CD14-positive monocyte (primary cell): Measurements from ENCODE around the gene CTDSPL. TPM values are rescaled to one million over a fixed set of nuclear protein-coding genes. Genes with fewer than 3 reads are reported as not detected.

Experiments used
- DNase-seq, 3 donors: peaks; one replicate each; pipeline ENCODE4 v3.0.0-alpha.2; 2011 to 2022
- H2AFZ ChIP-seq: 2 replicates; pipeline ENCODE4 v1.6.0; 2012; ENCODE audit warnings: mild to moderate bottlenecking, low read depth, low read length, inconsistent platforms; ENCODE audit not compliant: insufficient read depth, poor library complexity, severe bottlenecking
- H3K27ac ChIP-seq, 2 donors: 1 replicate in 1 of 2; 2 replicates in 1 of 2; pipeline ENCODE4 v1.5.1; 2012 to 2013; ENCODE audit warnings: low read length in 2 of 2, control low read depth in 1 of 2, inconsistent platforms in 1 of 2, low read depth in 1 of 2, mild to moderate bottlenecking in 1 of 2
- H3K27me3 ChIP-seq, 2 donors: one replicate each; pipeline versions ENCODE4 v1.6.0 to v1.6.1; 2011 to 2013; ENCODE audit warnings: low read length in 2 of 2; ENCODE audit not compliant: control insufficient read depth in 2 of 2, insufficient read depth in 2 of 2
- H3K36me3 ChIP-seq, 2 donors: replicated peaks in 1 of 2; 1 replicate in 1 of 2; 2 replicates in 1 of 2; pipeline versions ENCODE4 v1.5.1 to v1.6.1; 2012 to 2013; ENCODE audit warnings: low read length in 2 of 2, control low read depth in 1 of 2, inconsistent platforms in 1 of 2, mild to moderate bottlenecking in 1 of 2; ENCODE audit not compliant: insufficient read depth in 2 of 2, control insufficient read depth in 1 of 2
- H3K4me1 ChIP-seq, 2 donors: 1 replicate in 1 of 2; 2 replicates in 1 of 2; pipeline versions ENCODE4 v1.5.1 to v1.6.1; 2012 to 2013; ENCODE audit warnings: low read length in 2 of 2, control low read depth in 1 of 2, inconsistent platforms in 1 of 2, mild to moderate bottlenecking in 1 of 2, moderate library complexity in 1 of 2; ENCODE audit not compliant: insufficient read depth in 2 of 2, control insufficient read depth in 1 of 2
- H3K4me2 ChIP-seq: replicated peaks from 2 replicates; pipeline ENCODE3; 2012; ENCODE audit warnings: low read length, moderate library complexity, mild to moderate bottlenecking; ENCODE audit not compliant: poor library complexity, severe bottlenecking; ENCODE audit errors: extremely low read depth
- H3K4me3 ChIP-seq, 3 experiments: fragments of 200-600 bp in 1 of 3; sonication (generic) in 1 of 3; replicated peaks in 1 of 3; 1 replicate in 2 of 3; 2 replicates in 1 of 3; pipeline ENCODE4 v1.5.1; 2011 to 2013; ENCODE audit warnings: low read length in 3 of 3, mild to moderate bottlenecking in 3 of 3, control low read depth in 2 of 3, low read depth in 2 of 3, inconsistent platforms in 1 of 3, moderate library complexity in 1 of 3
- H3K79me2 ChIP-seq: 2 replicates; pipeline ENCODE4 v1.6.0; 2012; ENCODE audit warnings: mild to moderate bottlenecking, control low read depth, inconsistent platforms, low read length, moderate library complexity; ENCODE audit not compliant: insufficient read depth
- H3K9ac ChIP-seq: 2 replicates; pipeline ENCODE4 v1.6.0; 2017; ENCODE audit warnings: low read length, mild to moderate bottlenecking; ENCODE audit not compliant: insufficient read depth, poor library complexity, severe bottlenecking
- H3K9me3 ChIP-seq, 2 donors: replicated peaks in 1 of 2; 1 replicate in 1 of 2; 2 replicates in 1 of 2; pipeline versions ENCODE4 v1.5.1 to v1.6.1; 2012 to 2013; ENCODE audit warnings: low read length in 2 of 2, control low read depth in 1 of 2; ENCODE audit not compliant: control insufficient read depth in 1 of 2, insufficient read depth in 1 of 2
- H4K20me1 ChIP-seq: 2 replicates; pipeline ENCODE4 v1.6.0; 2012; ENCODE audit warnings: mild to moderate bottlenecking, low read length, control low read depth, moderate library complexity; ENCODE audit not compliant: insufficient read depth
- H3K27ac Mint-ChIP-seq, 7 donors: one replicate each; pipeline ENCODE4 v1.8.0; 2020; ENCODE audit warnings: mild to moderate bottlenecking in 7 of 7, mixed read lengths in 7 of 7, moderate library complexity in 6 of 7, inconsistent platforms in 2 of 7
- H3K27me3 Mint-ChIP-seq, 3 donors: one replicate each; pipeline ENCODE4 v1.8.0; 2021 to 2022; ENCODE audit warnings: low read depth in 3 of 3, mild to moderate bottlenecking in 3 of 3, mixed read lengths in 3 of 3, moderate library complexity in 3 of 3, inconsistent platforms in 1 of 3
- H3K36me3 Mint-ChIP-seq, 2 donors: one replicate each; pipeline ENCODE4 v1.8.0; 2020; ENCODE audit warnings: mixed read lengths in 2 of 2, inconsistent platforms in 1 of 2, mild to moderate bottlenecking in 1 of 2
- H3K4me1 Mint-ChIP-seq: one replicate; pipeline ENCODE4 v1.8.0; 2020; ENCODE audit warnings: mild to moderate bottlenecking, mixed read lengths
- H3K4me3 Mint-ChIP-seq, 2 donors: one replicate each; pipeline ENCODE4 v1.8.0; 2020; ENCODE audit warnings: mild to moderate bottlenecking in 2 of 2, mixed read lengths in 2 of 2, moderate library complexity in 1 of 2
- H3K9me3 Mint-ChIP-seq, 7 donors: one replicate each; pipeline ENCODE4 v1.8.0; 2020 to 2022; ENCODE audit warnings: mixed read lengths in 7 of 7, mild to moderate bottlenecking in 6 of 7, moderate library complexity in 6 of 7, inconsistent platforms in 2 of 7
- WGBS: methylation state at CpG from one replicate; pipeline ENCODE4 v1.1.5; 2013; ENCODE audit warnings: missing lambda C conversion rate; ENCODE audit not compliant: insufficient coverage; 5-methylcytosine and 5-hydroxymethylcytosine counted together
- intact Hi-C, 2 donors: fragments of 100-400 bp; cut with micrococcal nuclease; formaldehyde crosslinking; loops; one replicate each; pipeline versions ENCODE4 v1.15.0 to v1.15.1; 2023
- polyA plus RNA-seq, 3 donors: library from polyadenylated mRNA; depleted of rRNA in 1 of 3; unstranded in 2 of 3; stranded (reverse) in 1 of 3; fragments of 300-500 nt in 2 of 3; fragments of >200 nt in 1 of 3; fragmentation: Illumina TruSeq in 2 of 3; gene quantifications; 1 replicate in 2 of 3; 2 replicates in 1 of 3; pipeline ENCODE4 v1.2.3, GENCODE V29; 2012 to 2021
- TF ChIP-seq, protein P1 (sequence below): fragments of 200-600 bp; IDR thresholded peaks from one replicate; pipeline ENCODE4 v1.8.0; 2022; ENCODE audit warnings: antibody characterized with exemption, mild to moderate bottlenecking

The CTDSPL gene
- polyA plus RNA-seq, 3 donors, result 0.15 to 0.69 (median 0.33) TPM

DNA sequence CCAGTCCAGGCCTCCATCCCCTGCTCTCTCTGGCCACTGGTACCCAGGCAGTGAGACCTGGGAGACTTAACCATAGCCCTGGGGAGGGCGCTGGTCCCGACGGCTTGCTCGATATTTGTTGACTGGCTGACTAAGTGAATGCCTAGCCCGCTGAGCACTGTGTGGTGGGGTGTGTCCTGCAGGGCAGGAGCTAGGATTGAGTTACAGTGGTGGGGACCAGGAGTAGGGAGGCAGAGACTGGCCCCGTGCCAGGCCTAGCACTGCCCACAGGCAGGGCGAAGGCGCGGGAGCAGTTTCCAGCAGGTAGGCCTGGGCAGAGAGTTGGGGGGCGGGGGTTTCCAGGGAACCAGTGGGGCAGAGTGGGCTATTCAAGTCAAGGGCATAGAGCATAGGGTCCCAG, 128.8 kb downstream of the CTDSPL start, which contains the start of gene VILL:
Gene VILL (plus strand): TSS at position 260 of the 400 bp plus-strand sequence. CDS start 2,887 bp downstream, outside the sequence.
- H3K9me3 ChIP-seq, result no peaks in the 10 kb centered on the region
- no peak within 1 kb of the TSS for H3K4me3 ChIP-seq
- peaks cover 45 to 60% of the 10 kb centered on the region in 2 donors for H3K4me1 ChIP-seq
- H4K20me1 ChIP-seq, result no peaks in the 10 kb centered on the region
- H2AFZ ChIP-seq, result no peak within 1 kb of the TSS
- Mint-ChIP-seq H3K4me3 (no peak within 1 kb of the TSS), H3K36me3 (peaks cover under 1% of the 10 kb centered on the region in 2 donors), H3K4me1 (peaks cover 61% of the 10 kb centered on the region), H3K27me3 (peaks cover 2 to 4% (median 2%) of the 10 kb centered on the region in 3 donors), H3K27ac (peak within 1 kb of the TSS in 6 of 7 donors; percentile 30 to 77 (median 50)), H3K9me3 (no peaks in the 10 kb centered on the region)
- H3K27ac ChIP-seq, result no peak within 1 kb of the TSS
- intact Hi-C loops, result no loop called here
- TF ChIP-seq, protein P1, sequence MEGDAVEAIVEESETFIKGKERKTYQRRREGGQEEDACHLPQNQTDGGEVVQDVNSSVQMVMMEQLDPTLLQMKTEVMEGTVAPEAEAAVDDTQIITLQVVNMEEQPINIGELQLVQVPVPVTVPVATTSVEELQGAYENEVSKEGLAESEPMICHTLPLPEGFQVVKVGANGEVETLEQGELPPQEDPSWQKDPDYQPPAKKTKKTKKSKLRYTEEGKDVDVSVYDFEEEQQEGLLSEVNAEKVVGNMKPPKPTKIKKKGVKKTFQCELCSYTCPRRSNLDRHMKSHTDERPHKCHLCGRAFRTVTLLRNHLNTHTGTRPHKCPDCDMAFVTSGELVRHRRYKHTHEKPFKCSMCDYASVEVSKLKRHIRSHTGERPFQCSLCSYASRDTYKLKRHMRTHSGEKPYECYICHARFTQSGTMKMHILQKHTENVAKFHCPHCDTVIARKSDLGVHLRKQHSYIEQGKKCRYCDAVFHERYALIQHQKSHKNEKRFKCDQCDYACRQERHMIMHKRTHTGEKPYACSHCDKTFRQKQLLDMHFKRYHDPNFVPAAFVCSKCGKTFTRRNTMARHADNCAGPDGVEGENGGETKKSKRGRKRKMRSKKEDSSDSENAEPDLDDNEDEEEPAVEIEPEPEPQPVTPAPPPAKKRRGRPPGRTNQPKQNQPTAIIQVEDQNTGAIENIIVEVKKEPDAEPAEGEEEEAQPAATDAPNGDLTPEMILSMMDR, result no peak
- H3K36me3 ChIP-seq, result peaks cover 0 to 3% of the 10 kb centered on the region in 2 donors
- no peaks in the 10 kb centered on the region for H3K27me3 ChIP-seq
- 98% methylated on average over 10 of the region's 10 CpGs for WGBS
- no peak for DNase-seq
- H3K79me2 ChIP-seq, result peaks cover 13% of the 10 kb centered on the region
- no peak within 1 kb of the TSS for H3K9ac ChIP-seq
- no peak within 1 kb of the TSS for H3K4me2 ChIP-seq

DNA sequence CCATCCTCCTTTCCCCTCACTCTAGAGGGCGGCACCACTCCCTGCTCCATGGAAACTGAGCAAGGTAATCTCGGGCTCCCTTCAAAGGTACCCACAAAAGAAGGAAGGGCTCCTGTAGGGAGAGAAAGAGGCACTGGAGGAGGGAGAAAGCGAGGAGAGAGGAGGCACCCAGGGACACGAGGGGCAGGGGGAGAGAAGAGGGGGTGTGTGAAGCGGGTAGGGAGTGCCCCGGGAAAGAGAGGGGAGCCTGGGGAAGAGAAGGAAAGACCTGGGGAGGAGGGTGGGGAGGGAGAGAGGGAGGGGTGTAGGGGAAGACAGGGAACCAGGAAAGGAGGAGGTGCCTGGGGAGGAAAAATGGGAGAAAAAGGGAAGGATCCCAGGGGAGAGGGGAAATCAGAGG, 129.4 kb downstream of the CTDSPL start:
- no peak overlapping the region for H3K27ac Mint-ChIP-seq

More for the DNA sequence above, 129.4 kb downstream of the CTDSPL start:
- TF ChIP-seq, protein P1, result no peak
- no peak overlapping the region for H2AFZ ChIP-seq
- no peaks in the 10 kb centered on the region for H3K27me3 ChIP-seq
- H3K9ac ChIP-seq, result no peak overlapping the region
- 68% methylated on average over 4 of the region's 6 CpGs for WGBS
- intact Hi-C loops, result no loop called here
- H3K9me3 ChIP-seq, result no peaks in the 10 kb centered on the region
- H4K20me1 ChIP-seq, result no peaks in the 10 kb centered on the region
- DNase-seq, result no peak
- H3K4me1 ChIP-seq, result peaks cover 50 to 65% of the 10 kb centered on the region in 2 donors
- H3K4me3 ChIP-seq, result no peak overlapping the region
- H3K4me2 ChIP-seq, result no peak overlapping the region
- Mint-ChIP-seq H3K4me1 (peaks cover 61% of the 10 kb centered on the region), H3K9me3 (no peaks in the 10 kb centered on the region), H3K36me3 (peaks cover 6% of the 10 kb centered on the region in 2 donors), H3K4me3 (no peak overlapping the region), H3K27me3 (peaks cover 2 to 4% (median 2%) of the 10 kb centered on the region in 3 donors)
- H3K27ac ChIP-seq, result no peak overlapping the region
- peaks cover 19% of the 10 kb centered on the region for H3K79me2 ChIP-seq
- H3K36me3 ChIP-seq, result peaks cover 3 to 8% of the 10 kb centered on the region in 2 donors
